KOPT-K1 (cell line): ENCODE data around the gene ZNF385B.

ENCODE experiments used
- H3K27ac ChIP-seq: fragments of 200-600 bp; sonication (generic); 2 replicates; pipeline ENCODE4 v1.5.1; 2016; ENCODE audit warnings: antibody characterized with exemption, mild to moderate bottlenecking, low read depth, low read length; ENCODE audit not compliant: poor library complexity, severe bottlenecking
- H3K36me3 ChIP-seq: fragments of 200-600 bp; sonication (generic); 2 replicates; pipeline ENCODE4 v1.5.1; 2017; ENCODE audit warnings: antibody characterized with exemption, mild to moderate bottlenecking, low read length, moderate library complexity; ENCODE audit not compliant: insufficient read depth
- H3K9me3 ChIP-seq: fragments of 200-600 bp; sonication (generic); 2 replicates; pipeline ENCODE4 v1.5.1; 2017; ENCODE audit warnings: antibody characterized with exemption, low read length, mild to moderate bottlenecking; ENCODE audit not compliant: insufficient read depth, poor library complexity, severe bottlenecking

Gene ZNF385B

DNA sequence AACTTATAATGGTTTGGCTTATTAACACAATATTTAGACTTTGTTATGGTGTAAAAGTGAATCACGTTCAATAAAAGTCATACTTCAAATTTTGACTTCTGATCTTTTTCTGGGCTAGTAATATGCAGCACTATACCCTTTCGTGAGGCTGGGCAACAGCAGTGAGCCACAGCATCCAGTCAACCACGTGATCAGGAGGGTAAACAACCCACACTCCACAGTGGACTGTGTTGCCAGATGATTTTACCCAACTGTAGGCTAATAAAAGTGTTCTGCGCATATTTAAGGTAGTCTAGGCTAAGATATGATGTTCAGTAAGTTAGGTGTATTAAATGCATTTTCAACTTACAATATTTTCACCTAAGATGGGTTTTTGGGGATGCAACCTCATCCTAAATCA lies 148.6 kb downstream of the ZNF385B start:
- Histone ChIP-seq H3K36me3 (no peaks in the 10 kb centered on the region), H3K27ac (no peak overlapping the region), H3K9me3 (no peaks in the 10 kb centered on the region)

DNA sequence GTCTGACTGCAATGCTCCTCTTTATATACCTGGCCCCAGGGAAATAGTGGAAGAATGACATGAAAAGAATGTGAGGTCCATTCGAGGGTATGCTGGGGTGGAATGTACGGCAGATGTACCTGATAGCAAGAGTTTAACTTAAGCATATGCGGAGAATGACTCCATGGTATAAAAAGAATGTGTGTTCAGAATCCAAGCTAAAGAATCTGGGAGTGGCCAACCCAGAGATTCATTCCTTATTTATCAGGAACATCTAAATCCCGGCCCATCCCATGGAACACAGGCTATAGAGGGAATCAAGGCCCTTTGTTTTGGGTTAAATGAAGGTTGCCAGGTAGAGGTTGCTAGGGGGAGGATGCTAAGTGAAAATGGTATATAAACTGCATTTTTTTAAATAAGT lies 150.0 kb downstream of the ZNF385B start:
- Histone ChIP-seq H3K9me3 (no peaks in the 10 kb centered on the region), H3K36me3 (no peaks in the 10 kb centered on the region), H3K27ac (no peak overlapping the region)

DNA sequence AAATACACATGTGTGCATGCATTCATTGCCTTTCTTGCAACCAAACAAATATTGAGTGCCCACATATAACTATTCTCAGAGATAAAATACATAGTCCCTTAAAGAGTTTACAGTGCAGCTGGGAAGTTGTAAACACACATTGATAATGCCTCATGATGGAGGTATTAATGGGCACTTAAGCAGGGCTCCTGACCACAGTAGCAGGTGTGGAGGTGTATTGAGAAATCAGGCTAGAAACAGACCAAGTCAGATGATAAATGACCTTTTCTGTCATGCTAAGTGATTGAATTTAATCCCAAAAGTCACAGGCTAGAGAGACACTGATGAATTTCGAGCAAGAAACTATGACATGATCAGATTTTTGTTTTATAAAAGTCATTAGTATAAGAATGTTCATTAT lies 157.7 kb downstream of the ZNF385B start:
- Histone ChIP-seq H3K9me3 (no peaks in the 10 kb centered on the region), H3K27ac (no peak overlapping the region), H3K36me3 (no peaks in the 10 kb centered on the region)

DNA sequence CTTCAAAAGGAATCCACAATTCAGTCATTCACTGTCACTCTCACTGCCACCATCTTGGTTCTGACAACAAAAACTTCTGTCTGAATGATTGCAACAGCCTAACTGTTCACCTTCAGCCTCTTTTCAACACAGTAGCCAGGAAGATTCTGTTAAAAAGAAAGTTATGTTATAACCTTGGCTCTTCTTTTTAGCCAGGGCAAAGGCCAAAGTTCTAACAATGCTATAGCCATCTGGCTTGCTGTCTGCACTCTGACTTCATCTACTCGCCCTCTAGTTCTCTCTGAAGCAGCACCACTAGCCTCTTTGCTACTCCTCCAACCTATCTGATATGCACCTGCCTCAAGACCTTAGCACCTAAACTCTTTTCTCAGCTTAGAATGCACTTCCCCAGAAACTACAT lies 158.5 kb downstream of the ZNF385B start:
- H3K9me3 ChIP-seq = no peaks in the 10 kb centered on the region
- no peaks in the 10 kb centered on the region for H3K36me3 ChIP-seq
- H3K27ac ChIP-seq = no peak overlapping the region

DNA sequence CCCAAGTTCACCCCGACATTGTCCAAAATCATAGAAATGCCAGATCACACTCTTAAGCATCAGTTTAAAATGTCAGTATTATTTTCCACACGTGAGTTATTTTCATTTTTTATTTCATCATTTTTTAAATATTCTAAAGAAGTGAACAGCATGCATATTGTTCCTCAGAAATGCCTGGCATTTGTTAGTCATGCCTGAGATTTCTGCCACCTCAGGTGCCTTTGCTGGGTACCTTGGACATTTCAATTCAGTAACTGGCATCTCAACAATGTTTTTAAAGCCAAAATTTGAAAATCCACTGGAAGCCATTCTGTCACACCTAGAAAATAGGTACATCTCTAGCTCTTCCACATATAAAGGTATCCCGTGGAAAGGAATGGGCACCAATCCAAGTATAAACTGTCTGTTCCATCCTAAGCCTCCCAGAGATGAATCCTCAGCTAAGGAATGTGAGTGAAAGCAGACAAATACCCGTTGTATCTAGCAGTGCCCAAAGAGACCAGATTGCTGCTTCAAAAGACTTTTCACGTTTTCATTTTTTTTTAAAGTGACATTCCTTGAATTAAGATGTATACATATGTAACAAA lies 159.8 kb downstream of the ZNF385B start:
- H3K27ac ChIP-seq = no peak overlapping the region
- H3K36me3 ChIP-seq = no peaks in the 10 kb centered on the region
- no peaks in the 10 kb centered on the region for H3K9me3 ChIP-seq

DNA sequence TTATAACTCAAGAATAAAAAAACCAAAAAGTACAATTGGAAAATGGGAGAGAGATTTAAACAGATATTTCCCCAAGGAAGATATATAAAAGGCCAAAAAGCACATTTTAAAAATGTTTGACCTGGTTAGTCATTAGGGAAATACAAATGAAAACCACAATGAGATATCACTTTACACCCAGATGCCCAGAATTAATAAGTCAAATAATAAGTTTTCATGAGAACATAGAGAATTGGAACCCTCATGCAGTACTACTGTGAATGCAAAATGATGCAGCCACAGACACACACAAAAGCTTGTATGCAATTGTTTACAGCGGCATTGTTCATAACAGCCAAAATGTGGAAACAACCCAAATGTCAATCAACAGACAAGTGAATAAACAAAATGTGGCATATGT lies 165.9 kb downstream of the ZNF385B start:
- Histone ChIP-seq H3K27ac (no peak overlapping the region), H3K9me3 (no peaks in the 10 kb centered on the region), H3K36me3 (no peaks in the 10 kb centered on the region)

DNA sequence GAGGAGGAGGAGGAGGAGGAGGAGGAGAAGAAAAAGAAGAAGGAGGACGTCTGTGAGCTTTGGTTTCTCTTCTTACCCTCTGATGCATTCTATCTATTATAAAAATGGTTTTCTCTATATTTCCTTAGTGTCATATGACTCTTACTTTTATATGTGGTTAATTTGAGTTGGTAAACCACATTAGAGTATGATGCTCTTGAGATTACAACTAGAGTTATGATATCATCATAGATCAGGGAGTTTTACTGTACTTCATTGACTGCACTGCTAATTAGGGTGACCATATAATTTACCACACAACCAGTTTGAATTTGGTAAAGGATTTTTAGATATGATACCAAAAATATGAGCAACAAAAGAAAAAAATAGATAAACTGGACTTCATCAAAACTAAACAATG lies 166.4 kb downstream of the ZNF385B start:
- Histone ChIP-seq H3K27ac (no peak overlapping the region), H3K36me3 (no peaks in the 10 kb centered on the region), H3K9me3 (no peaks in the 10 kb centered on the region)

DNA sequence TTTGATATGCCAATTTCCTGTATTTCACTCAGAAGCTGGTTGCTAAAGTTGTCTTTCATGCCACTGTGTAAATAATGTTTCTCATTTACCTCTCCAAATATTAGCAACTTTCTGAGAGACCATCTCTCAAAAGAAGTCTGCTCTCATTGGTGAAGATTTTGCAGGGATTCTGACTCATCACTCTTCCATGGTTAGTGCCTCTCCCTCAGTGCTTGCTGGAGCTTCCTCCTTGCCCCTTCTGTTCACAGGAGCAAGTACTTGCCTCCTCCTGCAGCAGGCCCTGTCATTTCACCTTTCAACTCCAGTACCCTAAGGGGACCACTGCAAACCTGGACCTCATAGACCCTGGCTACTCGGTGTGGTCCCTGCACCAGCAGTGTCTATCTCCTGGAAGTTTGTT lies 168.8 kb downstream of the ZNF385B start:
- Histone ChIP-seq H3K9me3 (no peaks in the 10 kb centered on the region), H3K36me3 (no peaks in the 10 kb centered on the region), H3K27ac (no peak overlapping the region)

DNA sequence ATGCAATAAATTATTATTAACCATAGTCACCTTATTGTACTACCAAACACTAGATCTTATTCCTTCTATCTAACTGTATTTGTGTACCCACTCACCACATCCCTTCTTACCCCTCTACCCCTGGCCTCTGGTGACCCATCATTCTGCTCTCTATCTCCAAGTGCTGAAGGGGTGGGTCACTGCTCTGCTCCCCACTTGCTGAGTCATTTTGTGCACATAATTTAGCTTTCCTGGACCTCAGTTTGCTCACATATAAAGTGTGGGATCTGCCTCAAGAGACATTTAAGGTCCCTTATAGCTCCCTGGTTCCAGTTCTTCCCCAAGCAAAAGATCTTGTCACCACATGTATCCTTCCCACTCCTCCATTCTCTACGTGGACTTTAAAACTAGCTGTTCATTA lies 169.4 kb downstream of the ZNF385B start:
- H3K27ac ChIP-seq = no peak overlapping the region
- H3K9me3 ChIP-seq = no peaks in the 10 kb centered on the region
- H3K36me3 ChIP-seq = no peaks in the 10 kb centered on the region

DNA sequence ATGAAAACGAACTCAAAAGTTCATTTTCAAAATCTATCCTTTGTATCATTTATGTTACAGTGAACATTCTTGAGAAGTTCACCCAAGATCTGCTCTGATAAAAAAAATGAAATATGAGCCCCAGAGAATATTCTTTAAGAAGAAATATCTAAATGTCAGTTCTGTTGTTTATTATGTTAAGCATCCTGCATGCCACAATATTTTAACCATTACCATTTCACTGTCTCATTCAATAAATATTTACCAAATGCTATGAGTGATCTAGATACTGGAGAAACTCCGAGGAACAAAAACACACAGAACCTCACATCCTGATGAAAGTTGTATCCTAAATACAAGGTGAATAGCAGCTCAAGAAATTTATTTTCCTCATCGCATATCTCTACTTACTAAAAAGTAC lies 170.2 kb downstream of the ZNF385B start:
- H3K36me3 ChIP-seq = no peaks in the 10 kb centered on the region
- H3K27ac ChIP-seq = no peak overlapping the region
- H3K9me3 ChIP-seq = no peaks in the 10 kb centered on the region

DNA sequence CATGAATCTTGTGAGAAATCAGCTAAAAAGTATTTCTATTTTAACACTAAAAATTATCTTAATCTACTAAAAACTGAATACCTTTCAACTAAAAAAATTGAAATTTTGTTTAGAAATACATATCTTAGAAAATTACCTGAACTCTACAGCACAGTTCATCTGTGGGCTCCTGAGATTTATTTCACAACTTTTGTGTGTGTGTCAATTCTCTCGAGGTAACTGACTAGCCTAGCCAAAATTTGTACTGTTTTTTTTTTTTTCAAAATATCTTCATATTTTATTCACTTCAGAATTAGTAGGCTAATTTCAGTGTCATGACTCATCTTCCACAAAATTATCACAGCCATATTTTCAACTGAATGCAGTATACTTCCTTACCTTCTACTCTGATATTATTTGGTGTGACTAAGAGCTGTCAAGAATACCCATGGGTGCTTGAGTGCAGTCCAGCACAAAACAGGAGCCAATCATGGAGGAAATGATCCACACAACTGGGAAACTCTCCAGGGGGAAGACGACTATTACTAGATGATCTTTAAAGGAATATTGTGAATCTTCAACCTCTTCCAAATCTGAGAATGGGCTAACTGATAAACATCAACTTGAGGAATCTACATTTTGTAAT lies 174.6 kb downstream of the ZNF385B start:
- Histone ChIP-seq H3K36me3 (no peaks in the 10 kb centered on the region), H3K9me3 (no peaks in the 10 kb centered on the region), H3K27ac (no peak overlapping the region)

DNA sequence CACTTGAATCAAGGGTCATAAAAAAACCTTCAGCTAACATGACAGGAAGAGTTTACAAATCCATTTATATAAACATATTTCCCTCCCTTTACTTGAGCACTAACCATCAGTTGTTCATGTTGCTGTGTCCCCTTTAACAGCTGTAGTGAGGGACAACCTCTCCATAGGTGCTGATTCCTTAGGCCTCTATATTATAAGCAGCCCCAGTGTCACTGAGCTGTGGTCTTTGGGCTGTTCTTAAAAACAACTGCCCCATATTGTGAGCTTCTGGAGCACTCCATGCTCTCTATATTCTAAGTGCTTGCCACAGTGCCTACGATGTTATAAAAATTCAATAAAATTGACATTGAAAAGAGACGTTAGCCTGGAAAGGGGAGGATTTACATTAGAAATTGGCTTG lies 175.3 kb downstream of the ZNF385B start:
- H3K27ac ChIP-seq = no peak overlapping the region

DNA sequence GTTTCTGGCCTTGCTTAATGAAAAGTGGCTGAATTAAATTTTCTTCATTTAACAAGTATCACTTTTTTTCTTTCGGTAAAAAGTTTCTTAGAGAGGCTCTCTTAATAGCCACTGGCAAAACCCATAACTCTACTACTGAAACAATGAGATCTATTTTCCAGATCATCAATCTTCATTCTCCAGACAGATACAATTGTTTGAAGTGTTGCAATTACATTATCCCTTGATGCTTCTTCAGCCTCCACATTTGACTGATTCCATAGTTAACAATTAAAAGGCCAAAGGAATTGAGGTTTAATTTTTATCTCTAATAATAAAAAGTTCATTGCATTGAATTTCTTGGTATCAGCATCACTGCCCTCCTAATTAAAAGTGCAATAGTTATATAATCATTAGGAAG lies 176.3 kb downstream of the ZNF385B start:
- H3K27ac ChIP-seq = no peak overlapping the region

More for the DNA sequence above, 175.3 kb downstream of the ZNF385B start:
- Histone ChIP-seq H3K9me3 (no peaks in the 10 kb centered on the region), H3K36me3 (no peaks in the 10 kb centered on the region)

DNA sequence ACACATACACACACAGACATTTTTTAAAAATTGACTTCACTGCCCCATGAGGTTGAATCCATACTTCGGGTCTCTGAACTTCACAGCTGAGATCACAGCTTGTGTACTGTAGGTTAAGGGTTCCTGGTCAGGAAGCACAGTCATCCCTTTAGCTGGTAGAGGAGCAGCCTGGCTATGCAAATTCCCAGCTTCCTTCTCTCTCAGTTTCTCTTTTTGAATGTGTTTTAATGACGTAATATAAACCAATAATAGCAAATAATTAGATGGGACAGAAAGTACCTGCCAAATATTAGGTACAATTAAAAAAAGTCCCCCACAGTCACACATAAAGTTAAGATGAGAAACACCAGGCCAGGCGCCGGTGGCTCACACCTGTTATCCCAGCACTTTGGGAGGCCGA lies 178.7 kb downstream of the ZNF385B start:
- H3K27ac ChIP-seq = no peak overlapping the region
- no peaks in the 10 kb centered on the region for H3K9me3 ChIP-seq
- no peaks in the 10 kb centered on the region for H3K36me3 ChIP-seq

More for the DNA sequence above, 176.3 kb downstream of the ZNF385B start:
- no peaks in the 10 kb centered on the region for H3K9me3 ChIP-seq
- no peaks in the 10 kb centered on the region for H3K36me3 ChIP-seq

DNA sequence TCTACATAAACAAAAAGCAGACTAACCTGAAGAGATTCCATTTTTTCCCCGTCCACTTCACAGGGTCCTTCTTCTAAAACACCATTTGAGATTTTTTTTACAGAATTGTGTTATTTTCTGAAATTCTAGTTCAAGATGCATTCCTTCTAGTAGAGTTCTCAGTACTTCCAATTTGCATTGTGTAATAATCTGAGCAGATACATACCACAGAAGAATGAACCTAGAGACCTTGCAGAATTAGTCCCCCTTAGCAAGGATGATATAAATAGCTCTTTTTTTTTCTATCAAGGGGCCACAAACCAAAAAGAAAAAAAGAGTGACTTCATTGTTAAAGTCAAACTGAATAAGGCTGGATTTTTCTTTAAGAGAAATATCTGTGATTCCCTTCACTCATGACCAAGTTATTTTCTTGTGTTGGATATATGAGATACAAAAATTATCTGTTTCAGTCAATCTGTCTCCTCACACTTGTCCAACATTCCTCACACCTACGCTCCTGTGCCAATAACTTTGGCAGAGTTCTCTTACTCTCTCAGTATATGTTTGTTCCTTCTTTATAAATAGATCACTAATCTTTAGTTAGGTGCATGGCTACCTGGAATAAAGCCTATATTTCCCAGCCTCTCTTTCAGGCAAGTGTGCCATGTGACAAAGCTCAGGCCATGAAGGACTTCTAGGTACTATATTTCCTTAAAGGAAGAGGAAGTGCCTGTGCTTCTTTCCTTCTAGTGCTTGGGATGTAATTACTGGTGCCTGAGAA lies 183.5 kb downstream of the ZNF385B start:
- Histone ChIP-seq H3K27ac (no peak overlapping the region), H3K36me3 (no peaks in the 10 kb centered on the region), H3K9me3 (no peaks in the 10 kb centered on the region)
